IPS-15b (cell line): ENCODE results near the gene OTOS.

ENCODE experiments used
- H3K27me3 ChIP-seq: one replicate; pipeline ENCODE4 v1.6.1; 2013; ENCODE audit warnings: low read length; ENCODE audit not compliant: control insufficient read depth, insufficient read depth
- H3K36me3 ChIP-seq: one replicate; pipeline ENCODE4 v1.6.1; 2013; ENCODE audit warnings: low read length; ENCODE audit not compliant: control insufficient read depth, insufficient read depth
- H3K4me1 ChIP-seq: one replicate; pipeline ENCODE4 v1.6.1; 2013; ENCODE audit warnings: mild to moderate bottlenecking, low read length; ENCODE audit not compliant: control insufficient read depth, insufficient read depth
- H3K4me3 ChIP-seq: one replicate; pipeline ENCODE4 v1.5.1; 2013; ENCODE audit warnings: low read depth, low read length
- H3K9ac ChIP-seq: one replicate; pipeline ENCODE4 v1.6.1; 2013; ENCODE audit warnings: low read depth, mild to moderate bottlenecking, low read length
- H3K9me3 ChIP-seq: one replicate; pipeline ENCODE4 v1.6.1; 2013; ENCODE audit warnings: mild to moderate bottlenecking, low read length; ENCODE audit not compliant: control insufficient read depth, insufficient read depth

The OTOS gene

GRCh38 chr2:240178564-240178963 lies 38.1 kb upstream of the OTOS start:
- Histone ChIP-seq H3K9ac (no peak overlapping the region), H3K9me3 (no peaks in the 10 kb centered on the region), H3K4me3 (no peak overlapping the region), H3K27me3 (no peaks in the 10 kb centered on the region), H3K36me3 (no peaks in the 10 kb centered on the region), H3K4me1 (no peaks in the 10 kb centered on the region)

- no peak overlapping the region for H3K4me3 ChIP-seq
- H3K27me3 ChIP-seq: no peaks in the 10 kb centered on the region
These were observed 34.0 kb upstream of the OTOS start for GRCh38 chr2:240174496-240174895.

GRCh38 chr2:240172071-240172895 lies 31.8 kb upstream of the OTOS start:
- no peaks in the 10 kb centered on the region for H3K27me3 ChIP-seq
- H3K4me3 ChIP-seq: no peak overlapping the region
- H3K4me1 ChIP-seq: no peaks in the 10 kb centered on the region
- H3K9ac ChIP-seq: no peak overlapping the region
- H3K9me3 ChIP-seq: no peaks in the 10 kb centered on the region
- no peaks in the 10 kb centered on the region for H3K36me3 ChIP-seq

More at GRCh38 chr2:240174496-240174895, 34.0 kb upstream of the OTOS start:
- Histone ChIP-seq H3K4me1 (no peaks in the 10 kb centered on the region), H3K9ac (no peak overlapping the region), H3K36me3 (no peaks in the 10 kb centered on the region), H3K9me3 (no peaks in the 10 kb centered on the region)

DNA sequence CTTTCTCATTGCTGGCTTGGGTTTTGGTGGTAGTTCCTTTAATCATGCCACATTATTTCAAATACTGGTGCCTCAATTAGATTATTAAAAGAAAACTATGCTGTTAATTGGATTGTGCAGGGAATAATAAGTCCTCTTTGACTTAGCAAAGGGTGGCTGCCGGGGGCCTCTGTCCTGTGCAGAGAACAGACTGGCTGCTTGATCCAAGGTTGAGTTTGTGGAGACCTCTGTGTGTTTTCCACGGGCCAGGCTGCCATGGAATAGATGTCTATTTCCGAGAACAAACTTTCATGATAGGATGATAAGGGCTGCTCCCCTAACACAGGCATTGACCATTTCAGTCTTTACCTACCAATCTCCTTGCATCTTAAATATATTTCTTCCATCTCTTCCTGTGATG lies 30.4 kb upstream of the OTOS start:
- Histone ChIP-seq H3K4me3 (no peak overlapping the region), H3K27me3 (no peaks in the 10 kb centered on the region), H3K4me1 (no peaks in the 10 kb centered on the region), H3K9ac (no peak overlapping the region), H3K36me3 (no peaks in the 10 kb centered on the region), H3K9me3 (no peaks in the 10 kb centered on the region)

GRCh38 chr2:240170354-240170735 lies 29.9 kb upstream of the OTOS start:
- no peaks in the 10 kb centered on the region for H3K27me3 ChIP-seq
- no peaks in the 10 kb centered on the region for H3K36me3 ChIP-seq
- no peaks in the 10 kb centered on the region for H3K9me3 ChIP-seq
- no peaks in the 10 kb centered on the region for H3K4me1 ChIP-seq
- no peak overlapping the region for H3K4me3 ChIP-seq
- no peak overlapping the region for H3K9ac ChIP-seq

DNA sequence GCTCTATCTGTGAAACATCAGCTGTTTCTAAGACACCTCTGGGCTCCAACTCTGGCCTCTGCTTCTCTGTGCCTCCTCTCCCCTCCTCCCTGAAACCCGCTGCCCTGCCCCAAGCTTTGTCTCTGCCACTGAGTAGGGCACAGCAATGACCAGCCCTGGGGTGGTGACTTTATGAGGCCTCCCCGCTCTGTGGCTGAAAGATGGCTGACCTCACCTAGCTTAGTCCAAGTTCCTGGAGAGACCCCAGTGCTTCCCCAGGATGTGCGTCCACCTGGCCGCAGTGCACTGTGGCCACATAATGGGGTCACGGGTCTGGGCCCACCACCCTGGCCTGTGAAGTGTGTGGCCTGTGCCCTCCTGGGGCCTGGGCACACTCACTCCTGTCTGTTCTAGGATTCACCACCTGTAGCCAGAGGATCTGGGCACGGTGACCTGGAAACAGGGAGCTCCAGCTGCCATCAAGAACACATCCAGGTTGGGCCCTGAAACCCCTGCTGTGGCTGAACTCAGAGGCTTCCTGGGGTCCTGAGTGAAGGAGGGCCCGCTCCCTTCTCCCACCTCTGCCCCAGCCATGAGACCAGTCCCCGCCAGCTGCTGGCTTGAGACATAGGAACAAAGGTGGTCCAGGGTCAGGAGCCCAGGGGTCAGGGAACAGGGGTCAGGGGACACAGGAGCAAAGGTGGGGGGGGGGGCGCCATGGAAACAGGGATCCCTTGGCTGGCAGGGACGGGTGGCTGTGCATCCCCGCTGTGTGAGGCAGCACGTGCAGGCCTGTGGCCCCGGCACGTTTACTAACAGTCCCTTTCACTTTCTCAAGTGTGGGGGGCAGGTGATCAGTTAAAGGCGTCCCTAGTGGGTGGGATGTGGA lies 29.3 kb upstream of the OTOS start:
- Histone ChIP-seq H3K27me3 (no peaks in the 10 kb centered on the region), H3K9ac (no peak overlapping the region), H3K36me3 (no peaks in the 10 kb centered on the region), H3K4me3 (no peak overlapping the region), H3K4me1 (no peaks in the 10 kb centered on the region), H3K9me3 (no peaks in the 10 kb centered on the region)

- no peaks in the 10 kb centered on the region for H3K9me3 ChIP-seq
- H3K4me1 ChIP-seq: no peaks in the 10 kb centered on the region
- no peak overlapping the region for H3K9ac ChIP-seq
- H3K36me3 ChIP-seq: no peaks in the 10 kb centered on the region
- H3K4me3 ChIP-seq: no peak overlapping the region
- H3K27me3 ChIP-seq: no peaks in the 10 kb centered on the region
These were observed 28.3 kb upstream of the OTOS start for GRCh38 chr2:240168546-240169361.

DNA sequence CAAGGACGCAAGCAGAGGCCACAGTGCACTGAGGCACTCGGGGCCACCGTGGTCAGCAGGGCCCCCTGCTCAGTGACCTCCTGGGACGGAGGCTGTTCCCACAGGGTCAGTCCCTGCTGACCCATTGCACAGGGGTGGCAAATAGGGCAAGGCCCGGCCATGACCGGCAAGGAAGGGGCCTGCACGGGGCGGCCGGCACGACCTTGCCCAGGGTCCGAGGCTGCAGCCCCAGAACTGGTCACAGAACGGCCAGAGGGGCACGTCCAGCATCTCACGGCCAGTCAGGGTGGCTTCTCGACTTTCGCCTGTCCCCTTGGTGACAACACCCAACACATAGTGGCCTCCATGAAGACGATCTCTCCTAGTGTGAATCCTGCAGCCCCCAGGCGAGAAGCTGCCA lies 27.6 kb upstream of the OTOS start:
- Histone ChIP-seq H3K36me3 (no peaks in the 10 kb centered on the region), H3K4me1 (no peaks in the 10 kb centered on the region), H3K4me3 (no peak overlapping the region), H3K9ac (no peak overlapping the region), H3K27me3 (no peaks in the 10 kb centered on the region), H3K9me3 (no peaks in the 10 kb centered on the region)

GRCh38 chr2:240167588-240167880 lies 27.1 kb upstream of the OTOS start:
- Histone ChIP-seq H3K4me3 (no peak overlapping the region), H3K9me3 (no peaks in the 10 kb centered on the region), H3K4me1 (no peaks in the 10 kb centered on the region), H3K36me3 (no peaks in the 10 kb centered on the region), H3K9ac (no peak overlapping the region), H3K27me3 (no peaks in the 10 kb centered on the region)

DNA sequence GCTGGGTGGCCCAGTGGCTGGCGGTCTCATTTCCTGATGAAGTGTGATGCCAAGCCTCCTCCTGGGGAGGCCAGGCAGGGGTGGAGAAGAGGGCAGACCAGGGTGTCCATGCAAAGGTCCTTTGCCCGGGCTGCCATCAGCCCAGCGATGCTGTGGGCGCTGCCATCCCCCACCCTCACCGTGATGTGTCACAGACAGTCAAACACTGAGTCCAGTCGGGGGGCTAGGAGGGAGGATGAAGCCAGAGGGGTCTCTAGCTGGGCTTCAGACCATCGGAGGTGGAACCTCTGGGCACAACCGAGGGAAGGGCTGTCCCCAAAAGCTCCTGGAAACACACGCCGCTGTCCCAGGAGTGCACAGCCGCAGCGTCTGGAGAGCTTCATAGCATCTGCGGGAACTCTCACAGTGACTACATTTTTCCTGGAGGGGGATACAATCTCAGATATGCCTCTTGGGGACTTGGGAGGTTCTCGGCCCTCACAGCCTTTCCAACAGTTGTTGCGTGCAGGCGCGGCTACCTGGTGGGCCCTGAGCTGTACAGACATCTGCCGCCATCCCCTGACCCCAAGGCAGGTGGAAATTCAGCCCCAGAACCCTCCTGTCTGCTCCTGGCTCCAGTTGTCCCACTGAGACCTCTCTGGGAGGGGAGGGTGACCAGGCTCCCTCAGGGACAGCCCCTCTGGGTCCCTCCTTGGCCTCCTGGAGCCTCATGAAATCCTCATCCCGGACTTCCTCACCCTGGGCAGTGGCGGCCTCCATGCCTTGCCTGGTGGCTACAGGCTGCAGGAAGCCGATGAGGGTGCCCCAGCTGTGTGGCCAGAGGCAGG lies 26.5 kb upstream of the OTOS start:
- H3K9me3 ChIP-seq: no peaks in the 10 kb centered on the region
- no peaks in the 10 kb centered on the region for H3K36me3 ChIP-seq
- no peak overlapping the region for H3K4me3 ChIP-seq
- no peaks in the 10 kb centered on the region for H3K4me1 ChIP-seq
- no peaks in the 10 kb centered on the region for H3K27me3 ChIP-seq
- no peak overlapping the region for H3K9ac ChIP-seq

- H3K27me3 ChIP-seq: no peaks in the 10 kb centered on the region
- H3K4me1 ChIP-seq: no peaks in the 10 kb centered on the region
- H3K4me3 ChIP-seq: no peak overlapping the region
- H3K9me3 ChIP-seq: no peaks in the 10 kb centered on the region
- H3K36me3 ChIP-seq: no peaks in the 10 kb centered on the region
- H3K9ac ChIP-seq: no peak overlapping the region
These were observed 25.7 kb upstream of the OTOS start for GRCh38 chr2:240166191-240166590.
